HAP-1 (cell line): ENCODE results near the gene MORC2.
A peak's percentile ranks its signal among the peaks of the same experiment; 100 is the strongest.

Experiments used
- DNase-seq, 2 experiments: peaks; one replicate each; pipeline ENCODE4 v3.0.0-alpha.2; 2016 to 2020; ENCODE audit warnings: low spot score in 2 of 2
- H3K27me3 ChIP-seq: fragments of 250-450 bp; sonication (Bioruptor Pico); 2 replicates; pipeline ENCODE4 v1.5.1; 2020; ENCODE audit warnings: low read depth, mild to moderate bottlenecking, moderate library complexity
- H3K36me3 ChIP-seq: fragments of 250-450 bp; sonication (Bioruptor Pico); replicated peaks from 2 replicates; pipeline ENCODE4 v1.5.1; 2020; ENCODE audit warnings: mild to moderate bottlenecking
- H3K4me1 ChIP-seq: fragments of 250-450 bp; sonication (Bioruptor Pico); 2 replicates; pipeline ENCODE4 v1.5.1; 2020; ENCODE audit warnings: mild to moderate bottlenecking
- H3K4me3 ChIP-seq: fragments of 250-450 bp; sonication (Bioruptor Pico); 2 replicates; pipeline ENCODE4 v1.5.1; 2020; ENCODE audit warnings: mild to moderate bottlenecking, moderate library complexity
- H3K9me3 ChIP-seq: fragments of 250-450 bp; sonication (Bioruptor Pico); 2 replicates; pipeline ENCODE4 v1.5.1; 2020; ENCODE audit warnings: mild to moderate bottlenecking, moderate library complexity
- in situ Hi-C: fragments of 300-500 bp; cut with MboI; formaldehyde crosslinking; loops from 3 replicates; pipeline ENCODE4 v1.14.3; 2020; ENCODE audit warnings: low sequenced_read_pairs, inconsistent platforms, mixed read lengths

Gene MORC2

DNA sequence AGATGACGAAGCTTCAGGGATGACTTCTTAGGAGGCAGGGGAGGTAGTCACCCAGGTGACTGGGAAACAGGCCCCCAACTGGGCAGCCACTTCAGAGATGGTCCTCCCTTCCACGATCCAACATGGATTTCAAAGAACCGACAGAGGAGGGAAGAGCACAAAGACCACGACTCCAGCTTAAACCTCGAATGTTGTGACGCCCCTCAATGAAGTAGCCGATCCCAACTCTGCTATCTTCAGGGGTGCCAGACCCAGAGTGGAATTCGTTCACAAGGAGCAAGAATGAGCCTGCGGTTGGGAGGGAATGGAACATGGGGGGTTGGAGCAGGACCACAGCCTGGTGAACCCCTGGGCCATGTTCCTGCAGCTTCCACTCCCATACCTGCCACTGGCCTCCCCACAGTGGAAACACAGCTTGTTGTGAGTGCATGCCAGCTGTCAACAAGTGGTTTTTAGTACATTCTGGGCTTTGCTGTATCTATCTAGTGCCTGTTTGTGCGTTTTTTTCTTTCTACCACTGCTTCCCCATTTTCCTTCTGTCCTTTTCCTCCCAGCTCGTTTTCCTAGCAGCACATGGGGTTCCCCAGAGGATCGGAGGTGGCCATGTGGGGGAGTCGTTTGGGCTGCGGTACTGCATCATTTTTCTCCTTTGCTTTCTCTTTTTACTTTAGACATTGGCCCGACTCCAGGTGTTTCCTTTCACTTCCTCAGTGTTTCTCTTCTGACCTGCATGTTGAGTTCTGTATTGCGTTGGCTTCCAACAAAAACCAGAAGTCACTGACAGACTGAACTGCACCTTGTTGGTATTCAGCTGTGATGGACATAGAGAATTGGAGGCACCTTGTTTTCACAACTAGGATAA lies 65.8 kb downstream of the MORC2 start:
- H3K9me3 ChIP-seq: no peaks in the 10 kb centered on the region
- no peaks in the 10 kb centered on the region for H3K27me3 ChIP-seq
- H3K4me1 ChIP-seq: no peaks in the 10 kb centered on the region
- no peak overlapping the region for H3K4me3 ChIP-seq
- in situ Hi-C loops: no loop called here
- DNase-seq: no peak
- H3K36me3 ChIP-seq: no peaks in the 10 kb centered on the region

DNA sequence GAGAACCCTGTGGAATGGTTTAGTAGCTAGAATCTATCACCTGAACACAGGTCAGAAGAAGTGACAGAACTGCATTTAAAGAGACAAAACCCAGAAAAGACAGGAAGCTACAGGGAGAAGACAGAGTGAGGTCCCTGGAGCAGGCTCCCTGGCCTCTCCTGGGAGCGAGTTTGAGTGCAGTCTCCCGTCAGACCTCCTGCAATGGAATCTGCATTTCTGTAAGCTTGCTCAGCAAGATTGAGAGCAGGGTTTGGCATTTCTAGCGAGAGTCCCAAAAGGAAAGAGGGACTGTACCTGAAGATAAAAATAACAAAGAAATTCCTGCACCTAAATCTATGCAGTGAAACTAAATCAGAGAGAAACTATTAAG lies 74.2 kb downstream of the MORC2 start:
- Histone ChIP-seq H3K4me3 (no peak overlapping the region), H3K36me3 (no peaks in the 10 kb centered on the region), H3K27me3 (no peaks in the 10 kb centered on the region), H3K4me1 (no peaks in the 10 kb centered on the region), H3K9me3 (no peaks in the 10 kb centered on the region)
- in situ Hi-C loops: no loop called here
- no peak for DNase-seq

DNA sequence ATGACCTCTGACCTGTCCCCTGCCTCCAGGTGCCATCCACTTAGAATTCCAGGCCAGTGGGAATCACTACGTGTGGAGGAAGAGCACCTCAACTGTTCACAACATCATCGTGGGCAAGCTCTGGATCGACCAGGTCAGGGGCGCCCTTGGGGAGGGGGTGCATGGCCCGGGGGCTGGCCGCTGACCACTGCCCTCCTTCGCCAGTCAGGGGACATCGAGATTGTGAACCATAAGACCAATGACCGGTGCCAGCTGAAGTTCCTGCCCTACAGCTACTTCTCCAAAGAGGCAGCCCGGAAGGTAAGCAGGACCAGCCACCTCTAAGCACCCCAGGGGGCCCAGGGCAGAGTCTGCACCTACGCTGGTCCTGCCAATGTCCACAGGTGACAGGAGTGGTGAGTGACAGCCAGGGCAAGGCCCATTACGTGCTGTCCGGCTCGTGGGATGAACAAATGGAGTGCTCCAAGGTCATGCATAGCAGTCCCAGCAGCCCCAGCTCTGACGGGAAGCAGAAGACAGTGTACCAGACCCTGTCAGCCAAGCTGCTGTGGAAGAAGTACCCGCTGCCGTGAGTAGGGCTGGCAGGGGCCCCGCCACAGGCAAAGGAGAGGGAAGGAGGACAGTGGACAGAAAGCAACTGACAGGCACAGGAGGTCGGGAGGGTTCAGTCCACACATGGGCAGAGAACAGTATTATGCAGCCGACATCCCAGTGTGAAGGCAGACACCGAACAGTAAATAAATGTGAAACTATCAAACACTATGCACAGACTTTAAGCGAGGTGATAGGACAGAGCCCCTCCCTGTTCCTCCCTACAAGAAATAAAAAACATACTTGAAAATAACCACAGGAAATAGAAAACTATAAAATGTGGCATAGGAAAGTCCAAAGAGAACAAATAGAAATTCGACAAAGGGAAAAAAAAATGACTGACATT lies 74.9 kb downstream of the MORC2 start:
- Histone ChIP-seq H3K27me3 (no peaks in the 10 kb centered on the region), H3K4me3 (no peak overlapping the region), H3K4me1 (no peaks in the 10 kb centered on the region), H3K36me3 (no peaks in the 10 kb centered on the region), H3K9me3 (no peaks in the 10 kb centered on the region)
- DNase-seq: no peak
- in situ Hi-C loops: no loop called here

DNA sequence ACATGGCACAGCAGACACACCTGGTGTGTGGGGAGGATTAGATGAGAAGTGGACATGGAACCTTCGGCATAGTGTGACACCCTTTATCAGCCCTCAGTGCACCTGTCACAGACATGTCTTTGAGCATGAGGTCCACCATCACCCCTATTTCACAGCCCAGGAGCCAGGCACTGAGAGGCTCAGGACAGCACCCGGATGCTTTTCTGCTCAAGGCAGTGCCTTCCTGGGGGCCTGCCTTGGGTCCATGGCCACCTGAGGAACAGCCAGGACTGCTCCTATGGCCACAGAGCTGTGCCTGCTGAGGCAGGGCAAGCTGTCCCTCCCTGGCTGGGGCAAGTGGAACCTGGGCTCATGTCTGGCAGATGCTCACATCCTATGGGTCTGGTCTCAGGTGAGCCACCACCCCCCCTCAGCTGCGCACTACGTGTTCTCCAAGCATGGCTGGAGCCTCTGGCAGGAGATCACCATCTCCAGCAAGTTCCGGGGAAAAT lies 75.8 kb downstream of the MORC2 start:
- no peaks in the 10 kb centered on the region for H3K27me3 ChIP-seq
- in situ Hi-C loops: no loop called here

DNA sequence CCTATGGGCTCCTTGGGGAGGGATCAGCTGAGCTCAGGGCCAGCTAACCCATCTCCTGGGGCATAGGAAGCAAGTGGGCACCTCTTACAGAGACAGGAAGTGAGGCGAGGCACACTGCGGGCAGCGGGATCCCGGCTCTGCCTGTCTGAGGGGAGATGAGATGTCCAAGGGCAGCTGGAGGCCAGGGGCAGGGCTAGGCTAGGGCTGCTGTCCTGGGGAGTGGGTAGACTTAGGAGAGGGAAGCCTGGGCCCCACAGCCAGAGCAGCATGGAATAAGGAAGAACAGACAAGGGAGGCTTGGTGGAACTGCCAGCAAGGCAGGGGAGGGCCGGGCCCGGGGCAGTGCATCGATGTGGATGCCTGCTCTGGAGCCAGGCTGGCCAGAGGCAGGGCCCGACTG lies 76.3 kb downstream of the MORC2 start:
- H3K27me3 ChIP-seq: no peaks in the 10 kb centered on the region
- in situ Hi-C loops: no loop called here
- no peak for DNase-seq
- H3K9me3 ChIP-seq: no peaks in the 10 kb centered on the region
- H3K4me3 ChIP-seq: no peak overlapping the region
- H3K36me3 ChIP-seq: no peaks in the 10 kb centered on the region
- no peaks in the 10 kb centered on the region for H3K4me1 ChIP-seq

More for the DNA sequence above, 75.8 kb downstream of the MORC2 start:
- H3K9me3 ChIP-seq: no peaks in the 10 kb centered on the region
- no peaks in the 10 kb centered on the region for H3K4me1 ChIP-seq
- DNase-seq: peak in 1 of 2 experiments; percentile 3
- no peak overlapping the region for H3K4me3 ChIP-seq
- H3K36me3 ChIP-seq: no peaks in the 10 kb centered on the region

DNA sequence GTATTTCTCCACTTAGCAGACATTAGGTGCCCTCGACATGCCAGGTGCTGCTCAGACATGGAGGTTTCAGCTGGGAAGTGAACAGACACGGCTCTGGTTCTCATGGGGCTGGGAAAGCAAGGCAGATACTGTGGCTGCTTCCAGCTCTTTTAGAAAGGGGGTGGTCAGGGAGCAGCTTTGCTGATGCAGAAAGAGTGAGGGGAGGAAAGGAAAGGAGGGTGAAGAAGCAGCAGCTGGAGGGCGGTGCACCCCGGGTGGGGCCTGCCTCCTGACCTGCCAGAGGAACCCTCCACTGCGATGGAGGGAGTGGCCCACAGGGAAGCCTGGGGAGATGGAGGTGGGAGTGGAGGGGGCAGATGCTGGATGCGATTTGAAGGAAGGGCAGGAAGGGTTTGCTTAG lies 76.8 kb downstream of the MORC2 start:
- Histone ChIP-seq H3K4me3 (no peak overlapping the region), H3K36me3 (no peaks in the 10 kb centered on the region), H3K9me3 (no peaks in the 10 kb centered on the region), H3K27me3 (no peaks in the 10 kb centered on the region), H3K4me1 (peaks cover 3% of the 10 kb centered on the region)
- peak in 1 of 2 experiments; percentile 3 for DNase-seq
- in situ Hi-C loops: no loop called here

DNA sequence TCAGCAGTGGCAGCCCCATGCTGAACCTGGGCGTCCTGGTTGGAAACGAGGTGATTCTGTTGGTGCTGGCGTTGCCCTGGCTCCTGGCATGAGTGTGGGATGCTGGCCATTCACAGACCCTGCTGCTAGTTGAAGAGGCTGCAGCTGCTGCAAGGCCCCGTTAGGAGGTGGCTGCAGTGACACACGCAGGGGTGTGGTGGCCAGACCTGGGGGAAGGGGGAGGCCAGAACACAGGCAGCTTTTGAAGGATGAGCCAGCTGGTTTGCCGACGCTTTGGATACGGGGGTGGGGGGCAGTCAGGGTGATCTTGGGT lies 77.2 kb downstream of the MORC2 start:
- Histone ChIP-seq H3K4me1 (peaks cover 7% of the 10 kb centered on the region), H3K27me3 (no peaks in the 10 kb centered on the region), H3K36me3 (no peaks in the 10 kb centered on the region), H3K9me3 (no peaks in the 10 kb centered on the region), H3K4me3 (no peak overlapping the region)
- in situ Hi-C loops: no loop called here
- no peak for DNase-seq

DNA sequence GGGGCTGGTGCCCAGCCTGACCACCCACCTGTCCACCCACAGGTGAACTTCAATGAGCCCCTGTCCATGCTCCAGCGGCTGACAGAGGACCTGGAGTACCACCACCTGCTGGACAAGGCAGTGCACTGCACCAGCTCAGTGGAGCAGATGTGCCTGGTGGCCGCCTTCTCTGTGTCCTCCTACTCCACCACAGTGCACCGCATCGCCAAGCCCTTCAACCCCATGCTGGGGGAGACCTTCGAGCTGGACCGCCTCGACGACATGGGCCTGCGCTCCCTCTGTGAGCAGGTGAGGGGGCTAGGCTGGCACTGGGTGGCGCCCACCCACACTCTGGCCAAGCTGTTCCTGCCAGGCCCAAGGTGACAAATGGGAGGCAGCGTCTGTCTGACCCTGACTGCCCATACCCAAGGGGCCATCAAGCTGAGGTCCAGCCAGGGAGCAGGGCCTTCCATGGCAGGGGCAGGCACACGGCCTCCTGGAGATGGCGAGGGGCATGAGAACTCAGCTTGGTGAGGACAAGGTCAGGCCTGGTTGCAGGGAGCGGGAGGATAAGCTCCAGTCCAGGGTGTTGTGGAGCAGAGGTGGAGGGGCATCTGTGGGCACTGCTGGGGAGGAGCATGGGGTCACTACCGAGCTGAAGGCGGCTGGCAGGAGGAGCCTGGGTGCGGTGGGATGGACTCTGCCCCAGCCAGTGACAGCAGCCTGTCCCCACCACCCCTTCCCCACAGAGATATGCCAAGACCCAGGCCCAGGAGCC lies 77.7 kb downstream of the MORC2 start:
- in situ Hi-C loops: no loop called here
- DNase-seq: peak in 1 of 2 experiments; percentile 61
- Histone ChIP-seq H3K27me3 (no peaks in the 10 kb centered on the region), H3K4me1 (peaks cover 8% of the 10 kb centered on the region), H3K9me3 (no peaks in the 10 kb centered on the region), H3K36me3 (no peaks in the 10 kb centered on the region), H3K4me3 (no peak overlapping the region)

DNA sequence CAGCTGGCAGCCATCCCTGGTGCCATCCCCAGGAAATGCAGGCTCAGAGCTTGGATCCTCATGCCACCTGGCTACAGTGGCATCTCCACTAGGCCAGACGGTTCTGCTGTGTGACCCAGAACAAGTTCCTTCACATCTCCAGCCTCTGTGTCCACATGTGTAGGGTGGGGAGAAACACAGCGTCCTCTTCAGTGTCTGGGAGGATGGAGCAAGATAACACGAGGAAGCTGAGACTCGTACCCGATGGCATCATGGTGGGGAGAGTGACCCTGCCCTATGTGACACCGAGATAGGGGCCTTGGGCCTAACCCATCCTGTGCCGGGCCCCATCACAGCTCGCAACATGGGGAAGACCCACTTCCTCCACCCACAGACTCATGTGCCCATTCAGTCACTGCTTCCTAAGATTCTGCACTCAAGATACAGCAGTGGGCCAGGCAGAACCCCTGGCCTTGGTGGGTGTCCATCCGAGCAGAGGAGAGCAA lies 78.5 kb downstream of the MORC2 start:
- Histone ChIP-seq H3K4me3 (no peak overlapping the region), H3K4me1 (peaks cover 8% of the 10 kb centered on the region), H3K9me3 (no peaks in the 10 kb centered on the region), H3K27me3 (no peaks in the 10 kb centered on the region), H3K36me3 (no peaks in the 10 kb centered on the region)
- DNase-seq: peak in 1 of 2 experiments; percentile 1
- in situ Hi-C loops: no loop called here

DNA sequence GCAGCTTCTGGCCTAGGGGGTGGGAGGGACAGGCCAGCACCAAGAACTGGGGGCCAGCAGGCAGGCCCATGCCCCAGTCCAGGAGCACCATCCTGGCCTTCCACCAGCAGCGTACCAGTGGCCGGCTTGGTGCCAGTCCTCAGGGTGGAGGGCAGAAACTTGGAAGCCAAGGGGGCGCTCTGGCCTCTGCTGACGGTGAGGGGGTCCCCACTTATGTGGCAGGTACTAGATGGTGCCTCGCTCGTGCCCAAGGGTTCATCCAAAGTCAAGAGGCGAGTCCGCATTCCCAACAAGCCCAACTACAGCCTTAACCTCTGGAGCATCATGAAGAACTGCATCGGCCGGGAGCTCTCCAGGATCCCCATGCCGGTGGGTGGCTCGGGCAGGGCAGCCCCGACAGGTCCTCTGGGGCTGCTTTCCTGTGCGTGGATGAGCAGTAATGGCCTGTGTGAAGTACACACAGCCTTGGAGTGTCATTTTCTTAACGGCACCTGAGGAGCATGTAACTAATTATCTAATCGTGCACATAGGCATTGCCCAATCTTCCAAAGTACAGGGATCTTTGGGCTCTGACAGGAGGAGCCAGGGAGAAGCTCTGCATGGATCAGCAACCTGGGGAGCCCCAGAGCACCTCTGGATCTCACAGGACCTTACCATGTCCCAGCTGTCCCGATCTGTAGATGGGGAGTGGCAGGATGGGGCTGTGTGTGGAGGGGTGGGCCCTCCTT lies 79.1 kb downstream of the MORC2 start:
- no peaks in the 10 kb centered on the region for H3K9me3 ChIP-seq
- peaks cover 8% of the 10 kb centered on the region for H3K4me1 ChIP-seq
- no peak overlapping the region for H3K4me3 ChIP-seq
- no peaks in the 10 kb centered on the region for H3K27me3 ChIP-seq
- no peaks in the 10 kb centered on the region for H3K36me3 ChIP-seq
- in situ Hi-C loops: no loop called here
- DNase-seq: no peak

DNA sequence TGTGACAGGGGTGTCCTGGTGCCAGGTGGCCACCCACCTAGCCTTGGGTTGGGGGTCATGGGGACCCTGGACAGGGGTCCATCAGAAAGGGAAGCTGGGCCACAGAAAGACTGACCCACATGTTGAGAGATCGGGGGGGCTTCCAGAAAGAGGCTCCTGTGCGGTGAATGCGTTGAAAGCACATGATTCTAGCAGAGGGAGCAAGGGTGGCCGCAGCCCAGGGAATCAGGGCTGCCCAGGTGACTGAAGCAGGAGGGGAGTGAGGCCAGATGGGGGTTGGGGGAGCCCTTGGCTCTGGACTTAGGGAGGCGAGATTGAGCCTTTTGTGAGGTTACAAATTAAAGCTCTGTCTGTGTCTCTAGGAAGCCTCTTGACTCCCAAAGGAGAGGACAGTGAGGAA lies 80.7 kb downstream of the MORC2 start:
- in situ Hi-C loops: no loop called here
- no peaks in the 10 kb centered on the region for H3K36me3 ChIP-seq
- peaks cover 8% of the 10 kb centered on the region for H3K4me1 ChIP-seq
- DNase-seq: no peak
- H3K27me3 ChIP-seq: no peaks in the 10 kb centered on the region
- no peaks in the 10 kb centered on the region for H3K9me3 ChIP-seq
- H3K4me3 ChIP-seq: no peak overlapping the region

DNA sequence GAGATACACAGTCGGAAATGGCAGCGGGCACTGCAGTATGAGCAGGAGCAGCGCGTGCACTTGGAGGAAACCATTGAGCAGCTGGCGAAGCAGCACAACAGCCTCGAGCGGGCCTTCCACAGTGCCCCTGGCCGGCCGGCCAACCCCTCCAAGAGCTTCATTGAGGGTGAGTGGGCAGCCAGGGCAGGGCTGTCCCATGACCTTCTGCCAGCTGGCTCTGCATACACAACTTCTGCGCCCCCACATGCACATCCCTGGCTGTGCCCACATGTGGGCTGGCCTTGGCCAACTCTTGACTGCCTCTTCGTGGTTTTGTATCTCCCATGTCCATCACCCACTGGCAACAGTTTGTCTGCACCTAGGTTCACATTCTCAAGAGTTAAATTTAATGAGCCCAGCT lies 81.1 kb downstream of the MORC2 start:
- peaks cover 8% of the 10 kb centered on the region for H3K4me1 ChIP-seq
- no peaks in the 10 kb centered on the region for H3K36me3 ChIP-seq
- H3K9me3 ChIP-seq: no peaks in the 10 kb centered on the region
- H3K4me3 ChIP-seq: no peak overlapping the region
- no peak for DNase-seq
- in situ Hi-C loops: no loop called here
- no peaks in the 10 kb centered on the region for H3K27me3 ChIP-seq

DNA sequence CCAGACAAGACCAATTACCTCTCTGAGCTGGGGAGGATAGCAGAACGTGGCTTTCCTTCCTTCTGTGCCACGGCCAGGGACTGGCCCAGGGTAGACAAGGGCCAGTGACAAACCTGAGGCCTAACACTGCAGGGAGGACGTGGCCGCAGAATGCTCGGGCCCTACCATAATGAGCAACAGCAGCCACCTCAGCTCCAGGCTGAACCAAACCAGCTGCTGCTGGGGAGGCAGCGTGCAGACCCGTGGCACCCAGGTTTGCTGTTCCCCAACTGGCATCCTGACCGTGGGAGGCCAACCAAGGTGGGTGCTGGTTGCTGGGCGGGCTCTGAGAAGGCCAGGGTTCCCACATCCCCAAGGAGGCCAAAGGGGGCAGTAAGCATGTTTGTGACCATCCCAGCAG lies 83.0 kb downstream of the MORC2 start:
- Histone ChIP-seq H3K4me3 (no peak overlapping the region), H3K27me3 (no peaks in the 10 kb centered on the region), H3K4me1 (peaks cover 8% of the 10 kb centered on the region), H3K9me3 (no peaks in the 10 kb centered on the region), H3K36me3 (no peaks in the 10 kb centered on the region)
- in situ Hi-C loops: no loop called here
- no peak for DNase-seq
